H9 (cell line): Measurements from ENCODE around the gene BSG. TPM values are rescaled to one million over a fixed set of nuclear protein-coding genes. Genes with fewer than 3 reads are reported as not detected.

Experiments
- DNase-seq: peaks from one replicate; pipeline ENCODE4 v3.0.0-alpha.2; 2017
- H2AFZ ChIP-seq: one replicate; pipeline ENCODE4 v1.6.1; 2013; ENCODE audit warnings: mild to moderate bottlenecking, low read length, control low read depth, moderate library complexity
- H2AK5ac ChIP-seq: 2 replicates; pipeline ENCODE4 v1.6.1; 2013; ENCODE audit warnings: low read length, control low read depth, mixed read lengths; ENCODE audit not compliant: insufficient read length
- H2BK120ac ChIP-seq: one replicate; pipeline ENCODE4 v1.6.1; 2013; ENCODE audit warnings: low read depth, mild to moderate bottlenecking, low read length, control low read depth, inconsistent platforms; ENCODE audit not compliant: poor library complexity, severe bottlenecking
- H2BK12ac ChIP-seq: 2 replicates; pipeline ENCODE4 v1.6.1; 2013; ENCODE audit warnings: low read length, control low read depth, mixed read lengths, low read depth; ENCODE audit not compliant: insufficient read length
- H2BK15ac ChIP-seq: 2 replicates; pipeline ENCODE4 v1.6.1; 2013; ENCODE audit warnings: low read depth, low read length, control low read depth
- H2BK20ac ChIP-seq: one replicate; pipeline ENCODE4 v1.6.1; 2013; ENCODE audit warnings: low read depth, mild to moderate bottlenecking, low read length, control low read depth, inconsistent platforms; ENCODE audit not compliant: poor library complexity, severe bottlenecking
- H2BK5ac ChIP-seq: 2 replicates; pipeline ENCODE4 v1.6.1; 2013; ENCODE audit warnings: low read length, control low read depth, mixed read lengths; ENCODE audit not compliant: insufficient read length
- H3K14ac ChIP-seq: 2 replicates; pipeline ENCODE4 v1.6.1; 2013; ENCODE audit warnings: low read length, control low read depth; ENCODE audit not compliant: insufficient read depth
- H3K18ac ChIP-seq: 2 replicates; pipeline ENCODE4 v1.6.1; 2013; ENCODE audit warnings: low read depth, mild to moderate bottlenecking, mixed read lengths, low read length, control low read depth; ENCODE audit not compliant: insufficient read length
- H3K23ac ChIP-seq: 2 replicates; pipeline ENCODE4 v1.6.1; 2013; ENCODE audit warnings: low read length, control low read depth, mixed read lengths, low read depth; ENCODE audit not compliant: insufficient read length
- H3K23me2 ChIP-seq: 2 replicates; pipeline ENCODE4 v1.6.1; 2013; ENCODE audit warnings: low read depth, mild to moderate bottlenecking, mixed read lengths, low read length, control low read depth; ENCODE audit not compliant: insufficient read length, poor library complexity, severe bottlenecking
- H3K27ac ChIP-seq: 2 replicates; pipeline ENCODE4 v1.5.1; 2013; ENCODE audit warnings: low read length, control low read depth, mixed read lengths, low read depth; ENCODE audit not compliant: insufficient read length
- H3K27me3 ChIP-seq: 2 replicates; pipeline ENCODE4 v1.6.1; 2013; ENCODE audit warnings: low read length, control low read depth, inconsistent platforms; ENCODE audit not compliant: insufficient read depth
- H3K4ac ChIP-seq: 2 replicates; pipeline ENCODE4 v1.6.1; 2013; ENCODE audit warnings: low read depth, mild to moderate bottlenecking, control low read depth, inconsistent platforms, low read length, moderate library complexity
- H3K4me1 ChIP-seq: 2 replicates; pipeline ENCODE4 v1.6.1; 2013; ENCODE audit warnings: low read length, control low read depth, inconsistent platforms; ENCODE audit not compliant: insufficient read depth
- H3K4me2 ChIP-seq: 2 replicates; pipeline ENCODE4 v1.6.1; 2013; ENCODE audit warnings: low read length, control low read depth, mixed read lengths; ENCODE audit not compliant: insufficient read length, insufficient read depth
- H3K56ac ChIP-seq: 2 replicates; pipeline ENCODE4 v1.6.1; 2013; ENCODE audit warnings: low read depth, mild to moderate bottlenecking, mixed read lengths, low read length, control low read depth; ENCODE audit not compliant: insufficient read length
- H3K79me1 ChIP-seq: 2 replicates; pipeline ENCODE4 v1.6.1; 2013; ENCODE audit warnings: low read depth, mild to moderate bottlenecking, moderate library complexity, low read length, control low read depth, inconsistent platforms; ENCODE audit not compliant: insufficient read depth, poor library complexity, severe bottlenecking
- H3K79me2 ChIP-seq: 2 replicates; pipeline ENCODE4 v1.6.1; 2013; ENCODE audit warnings: low read length, control low read depth, inconsistent platforms; ENCODE audit not compliant: insufficient read depth
- H3K9ac ChIP-seq: 2 replicates; pipeline ENCODE4 v1.6.1; 2013; ENCODE audit warnings: low read length, control low read depth, mixed read lengths; ENCODE audit not compliant: insufficient read length; ENCODE audit errors: extremely low read depth
- H3K9me3 ChIP-seq: one replicate; pipeline ENCODE4 v1.6.1; 2013; ENCODE audit warnings: low read depth, low read length, inconsistent platforms; ENCODE audit not compliant: control insufficient read depth
- H3T11ph ChIP-seq: one replicate; pipeline ENCODE4 v1.6.1; 2013; ENCODE audit warnings: mild to moderate bottlenecking, low read length, control low read depth, inconsistent platforms
- H4K20me1 ChIP-seq: one replicate; pipeline ENCODE4 v1.6.1; 2013; ENCODE audit not compliant: control insufficient read depth, insufficient read length, insufficient read depth
- H4K5ac ChIP-seq: 2 replicates; pipeline ENCODE4 v1.6.1; 2013; ENCODE audit warnings: low read depth, mild to moderate bottlenecking, mixed read lengths, low read length, control low read depth; ENCODE audit not compliant: insufficient read length
- H4K8ac ChIP-seq: replicated peaks from 2 replicates; pipeline ENCODE4 v1.6.1; 2013; ENCODE audit warnings: low read length, control low read depth, mixed read lengths, low read depth; ENCODE audit not compliant: insufficient read length
- H4K91ac ChIP-seq: 2 replicates; pipeline ENCODE4 v1.6.1; 2013; ENCODE audit warnings: low read depth, mild to moderate bottlenecking, moderate library complexity, mixed read lengths, low read length, control low read depth; ENCODE audit not compliant: insufficient read length
- H3K27ac Mint-ChIP-seq, 3 experiments: 2 replicates in 2 of 3; 3 replicates in 1 of 3; pipeline ENCODE4 v1.8.0; 2020 to 2021; ENCODE audit warnings: mixed read lengths in 3 of 3, mild to moderate bottlenecking in 1 of 3, moderate library complexity in 1 of 3
- H3K27me3 Mint-ChIP-seq: 2 replicates; pipeline ENCODE4 v1.8.0; 2021; ENCODE audit warnings: low read depth, mild to moderate bottlenecking, moderate library complexity, mixed read lengths
- H3K36me3 Mint-ChIP-seq, 3 experiments: 2 replicates in 2 of 3; 3 replicates in 1 of 3; pipeline ENCODE4 v1.8.0; 2020 to 2021; ENCODE audit warnings: low read depth in 3 of 3, mixed read lengths in 3 of 3; ENCODE audit not compliant: insufficient read depth in 1 of 3
- H3K4me1 Mint-ChIP-seq, 2 experiments: 2 replicates each; pipeline ENCODE4 v1.8.0; 2020; ENCODE audit warnings: mixed read lengths in 2 of 2
- H3K4me3 Mint-ChIP-seq, 2 experiments: 2 replicates in 1 of 2; 3 replicates in 1 of 2; pipeline ENCODE4 v1.8.0; 2020 to 2021; ENCODE audit warnings: mild to moderate bottlenecking in 2 of 2, mixed read lengths in 2 of 2, moderate library complexity in 1 of 2
- H3K9me3 Mint-ChIP-seq, 2 experiments: 2 replicates in 1 of 2; 3 replicates in 1 of 2; pipeline ENCODE4 v1.8.0; 2020; ENCODE audit warnings: mild to moderate bottlenecking in 2 of 2, mixed read lengths in 2 of 2, moderate library complexity in 1 of 2
- WGBS: extraction: QIAGEN DNeasy Blood & Tissue Kit; methylation state at CpG from one replicate; pipeline ENCODE4 v1.1.7; 2013; ENCODE audit warnings: missing lambda C conversion rate, low lambda C conversion rate, mixed read lengths; ENCODE audit not compliant: insufficient read length; ENCODE audit errors: extremely low coverage; 5-methylcytosine and 5-hydroxymethylcytosine counted together
- total RNA-seq: library from RNA; stranded (reverse); gene quantifications from 2 replicates; pipeline ENCODE4 v1.2.1, GENCODE V29; 2021
- TF ChIP-seq, protein P1 (sequence below): fragments of 200-600 bp; sonication (generic); conservative IDR thresholded peaks from 3 replicates; pipeline ENCODE4 v1.8.0; 2021; ENCODE audit warnings: antibody characterized with exemption, mild to moderate bottlenecking

BSG gene
- total RNA-seq, 1 experiment from 2014 or later, result 715 TPM

DNA sequence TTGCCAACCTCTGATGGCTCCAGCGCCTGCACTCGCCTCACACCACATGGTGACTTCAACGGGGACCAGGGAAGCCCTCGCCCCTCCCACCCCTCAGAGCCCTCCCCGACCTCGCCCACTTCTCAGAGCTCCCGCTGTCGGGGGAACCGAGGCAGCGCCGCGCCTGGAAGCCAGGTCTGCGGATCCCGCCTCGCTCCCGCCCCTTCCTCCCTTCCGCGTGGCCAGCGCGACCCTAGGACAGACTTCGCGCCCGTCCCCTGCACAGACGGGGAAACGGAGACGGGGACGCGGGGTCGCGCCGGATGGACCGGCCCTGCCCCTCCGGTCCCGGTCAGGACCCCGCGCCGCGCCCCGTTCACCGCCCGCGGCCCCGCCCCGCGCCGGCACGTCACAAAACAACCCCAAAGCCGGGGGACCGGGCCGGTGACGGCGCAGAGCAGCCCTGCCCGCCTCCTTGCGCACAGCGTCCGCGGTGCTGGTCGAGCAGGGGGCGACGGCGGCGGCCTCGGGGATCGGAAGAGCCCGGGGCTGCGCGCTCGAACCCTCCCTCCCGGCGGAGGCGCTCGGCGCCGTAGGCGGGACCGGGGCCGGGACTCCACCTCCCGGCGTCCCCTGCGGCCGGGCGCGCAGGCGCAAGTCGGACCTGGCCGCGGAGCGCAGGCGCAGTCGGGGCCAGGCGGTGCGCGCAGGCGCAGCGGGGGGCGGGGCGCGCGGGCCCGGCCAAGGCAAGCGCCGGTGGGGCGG is 41.2 kb upstream of the BSG start:
- Histone ChIP-seq H3K4ac (no peak overlapping the region), H3K9ac (no peak overlapping the region), H2BK5ac (no peak overlapping the region), H2AK5ac (no peak overlapping the region), H2BK15ac (no peak overlapping the region), H3K27me3 (no peaks in the 10 kb centered on the region), H3K23me2 (peaks cover 6% of the 10 kb centered on the region), H3T11ph (no peak overlapping the region), H3K56ac (no peak overlapping the region), H4K91ac (no peak overlapping the region), H3K27ac (no peak overlapping the region), H3K23ac (no peak overlapping the region), H4K5ac (no peak overlapping the region), H3K79me1 (peaks cover 8% of the 10 kb centered on the region), H2BK120ac (no peak overlapping the region), H3K9me3 (no peaks in the 10 kb centered on the region), H3K18ac (no peak overlapping the region), H4K8ac (no peak overlapping the region), H2BK20ac (no peak overlapping the region), H3K79me2 (peaks cover 13% of the 10 kb centered on the region; the same call in 1 of the 2 replicates), H4K20me1 (peaks cover 4% of the 10 kb centered on the region), H2AFZ (no peak overlapping the region), H2BK12ac (no peak overlapping the region), H3K4me2 (peak overlapping the region; percentile 19), H3K14ac (0 out of 2 replicates have a peak overlapping the region, but pooled peaks have one; percentile 4), H3K4me1 (no peaks in the 10 kb centered on the region)
- Mint-ChIP-seq H3K9me3 (0 out of 5 replicates have a peak, but pooled peaks cover 0 to 2% of the 10 kb centered on the region in 2 experiments), H3K4me1 (peaks cover 5 to 25% of the 10 kb centered on the region in 2 experiments), H3K4me3 (peak overlapping the region; percentile 80 to 87), H3K36me3 (peaks cover 2 to 5% (median 3%) of the 10 kb centered on the region in 3 experiments; a peak in 6 of 7 replicates), H3K27me3 (peaks cover 9% of the 10 kb centered on the region), H3K27ac (peak overlapping the region in 2 of 3 experiments; percentile 72 to 83; a peak in 2 of 7 replicates)
- TF ChIP-seq, protein P1, sequence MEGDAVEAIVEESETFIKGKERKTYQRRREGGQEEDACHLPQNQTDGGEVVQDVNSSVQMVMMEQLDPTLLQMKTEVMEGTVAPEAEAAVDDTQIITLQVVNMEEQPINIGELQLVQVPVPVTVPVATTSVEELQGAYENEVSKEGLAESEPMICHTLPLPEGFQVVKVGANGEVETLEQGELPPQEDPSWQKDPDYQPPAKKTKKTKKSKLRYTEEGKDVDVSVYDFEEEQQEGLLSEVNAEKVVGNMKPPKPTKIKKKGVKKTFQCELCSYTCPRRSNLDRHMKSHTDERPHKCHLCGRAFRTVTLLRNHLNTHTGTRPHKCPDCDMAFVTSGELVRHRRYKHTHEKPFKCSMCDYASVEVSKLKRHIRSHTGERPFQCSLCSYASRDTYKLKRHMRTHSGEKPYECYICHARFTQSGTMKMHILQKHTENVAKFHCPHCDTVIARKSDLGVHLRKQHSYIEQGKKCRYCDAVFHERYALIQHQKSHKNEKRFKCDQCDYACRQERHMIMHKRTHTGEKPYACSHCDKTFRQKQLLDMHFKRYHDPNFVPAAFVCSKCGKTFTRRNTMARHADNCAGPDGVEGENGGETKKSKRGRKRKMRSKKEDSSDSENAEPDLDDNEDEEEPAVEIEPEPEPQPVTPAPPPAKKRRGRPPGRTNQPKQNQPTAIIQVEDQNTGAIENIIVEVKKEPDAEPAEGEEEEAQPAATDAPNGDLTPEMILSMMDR, result no peak
- no CpG with 5 or more reads among the region's 103 CpGs for WGBS
- peak; percentile 89 for DNase-seq
